ENCODE measurements around the gene AIFM2. TPM values are rescaled to one million over a fixed set of nuclear protein-coding genes. Genes with fewer than 3 reads are reported as not detected.

AIFM2 gene
- total and polyA plus RNA-seq, 2 donors (not counting 3 experiments of a cell fraction or from before 2014, with no cell fraction given): 6.9 to 8.7 TPM

DNA sequence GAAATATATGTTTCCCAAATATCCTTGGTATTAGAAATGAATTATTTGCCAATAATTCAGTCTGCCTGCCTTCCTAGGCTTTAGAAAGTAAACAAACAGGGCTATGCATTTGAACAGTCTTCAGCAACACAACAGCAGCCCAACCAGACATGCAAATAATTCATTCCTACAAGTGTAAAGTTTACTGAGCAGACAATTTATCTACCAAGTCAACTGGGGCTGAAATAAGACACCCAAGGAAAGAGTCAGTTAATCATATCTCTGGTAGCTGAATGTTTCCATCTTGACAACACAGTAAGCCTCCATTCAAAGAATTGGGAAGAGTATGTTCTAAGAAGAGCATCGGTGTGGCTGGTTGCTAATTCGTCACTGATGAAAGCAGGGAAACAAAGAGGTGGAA, 38.4 kb downstream of the AIFM2 start:
- POLR2A ChIA-PET: no interaction called here
- no TSS peak for BruUV-seq (replicated peaks)
- dilution Hi-C loops (cut with MboI; ENCODE audit: extremely low pct_ligation_motif_present, low sequenced_read_pairs): no loop called here

More for the DNA sequence above, 38.4 kb downstream of the AIFM2 start:
- Histone ChIP-seq H3K27ac (ENCODE audit: insufficient read depth, low read depth, low read length) (no peak overlapping the region), H3K27me3 (ENCODE audit: control insufficient read depth in 2 of 2, insufficient read depth in 2 of 2, low read length in 2 of 2) (peaks cover 8 to 36% of the 10 kb centered on the region in 2 experiments), H4K20me1 (replicated peaks; ENCODE audit: control insufficient read depth, extremely low read depth, insufficient read depth, low read length) (no peaks in the 10 kb centered on the region), H3K4me2 (ENCODE audit: insufficient read depth, low read length) (no peak overlapping the region), H3K9ac (replicated peaks; ENCODE audit: extremely low read depth, insufficient read depth, low read length) (no peak overlapping the region), H3K36me3 (ENCODE audit: control insufficient read depth in 2 of 2, extremely low read depth in 1 of 2, insufficient read depth in 2 of 2, low read length in 2 of 2) (no peaks in the 10 kb centered on the region), H3K79me2 (ENCODE audit: control insufficient read depth, insufficient read depth, low read length) (no peaks in the 10 kb centered on the region), H3K4me1 (ENCODE audit: control insufficient read depth, extremely low read depth, insufficient read depth, low read length) (no peaks in the 10 kb centered on the region), H3K9me1 (replicated peaks; ENCODE audit: control insufficient read depth, extremely low read depth, insufficient read depth, low read length) (no peaks in the 10 kb centered on the region), H3K4me3 (replicated peaks in 1 of 3; ENCODE audit: insufficient read depth in 1 of 3, low read depth in 1 of 3, low read length in 3 of 3) (no peak overlapping the region), H3K9me3 (replicated peaks; ENCODE audit: control insufficient read depth, insufficient read depth, low read length) (no peaks in the 10 kb centered on the region), H2AFZ (ENCODE audit: low read depth, low read length) (no peak overlapping the region)
- TF ChIP-seq FOS (IDR thresholded peaks at IDR 0.05; ENCODE audit: borderline replicate concordance, insufficient read depth, low read length) (no peak), EZH2 (IDR thresholded peaks at IDR 0.05; ENCODE audit: borderline replicate concordance, low read depth, low read length, severe bottlenecking) (no peak), POLR2AphosphoS5 (IDR thresholded peaks at IDR 0.05; ENCODE audit: insufficient read depth, low read depth, low read length) (no peak), JUN (IDR thresholded peaks at IDR 0.05; ENCODE audit: borderline replicate concordance, insufficient read depth, insufficient read length, low read depth) (no peak), GATA2 (IDR thresholded peaks at IDR 0.05; ENCODE audit: insufficient read depth, insufficient read length, low read depth, low read length) (no peak), MYC (IDR thresholded peaks at IDR 0.05; ENCODE audit: low read depth, low read length) (no peak), POLR2A (IDR thresholded peaks at IDR 0.05; ENCODE audit: low read depth, low read length) (no peak)
- TF ChIP-seq, protein P1, sequence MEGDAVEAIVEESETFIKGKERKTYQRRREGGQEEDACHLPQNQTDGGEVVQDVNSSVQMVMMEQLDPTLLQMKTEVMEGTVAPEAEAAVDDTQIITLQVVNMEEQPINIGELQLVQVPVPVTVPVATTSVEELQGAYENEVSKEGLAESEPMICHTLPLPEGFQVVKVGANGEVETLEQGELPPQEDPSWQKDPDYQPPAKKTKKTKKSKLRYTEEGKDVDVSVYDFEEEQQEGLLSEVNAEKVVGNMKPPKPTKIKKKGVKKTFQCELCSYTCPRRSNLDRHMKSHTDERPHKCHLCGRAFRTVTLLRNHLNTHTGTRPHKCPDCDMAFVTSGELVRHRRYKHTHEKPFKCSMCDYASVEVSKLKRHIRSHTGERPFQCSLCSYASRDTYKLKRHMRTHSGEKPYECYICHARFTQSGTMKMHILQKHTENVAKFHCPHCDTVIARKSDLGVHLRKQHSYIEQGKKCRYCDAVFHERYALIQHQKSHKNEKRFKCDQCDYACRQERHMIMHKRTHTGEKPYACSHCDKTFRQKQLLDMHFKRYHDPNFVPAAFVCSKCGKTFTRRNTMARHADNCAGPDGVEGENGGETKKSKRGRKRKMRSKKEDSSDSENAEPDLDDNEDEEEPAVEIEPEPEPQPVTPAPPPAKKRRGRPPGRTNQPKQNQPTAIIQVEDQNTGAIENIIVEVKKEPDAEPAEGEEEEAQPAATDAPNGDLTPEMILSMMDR (IDR thresholded peaks at IDR 0.05; ENCODE audit: extremely low read depth in 1 of 2, insufficient read depth in 1 of 2, low read depth in 1 of 2, low read length in 2 of 2): no peak
- TF ChIP-seq, protein P2, sequence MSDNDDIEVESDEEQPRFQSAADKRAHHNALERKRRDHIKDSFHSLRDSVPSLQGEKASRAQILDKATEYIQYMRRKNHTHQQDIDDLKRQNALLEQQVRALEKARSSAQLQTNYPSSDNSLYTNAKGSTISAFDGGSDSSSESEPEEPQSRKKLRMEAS (IDR thresholded peaks at IDR 0.05; ENCODE audit: insufficient read depth, insufficient read length): no peak
- intact Hi-C loops (cut with micrococcal nuclease): no loop called here
- FAIRE-seq (no peak), DNase-seq (ENCODE audit: low read depth, low spot score) (no peak)
- CTCF ChIA-PET: interaction anchor here (4.6 kb wide), 1 partner anchor 22 kb away, joined by 30 read pairs; no protein-coding TSS in a partner anchor

Measured in endothelial cell of umbilical vein (primary cell).